GM18861 (cell line): Measurements from ENCODE around the gene RAI1.
A peak's percentile ranks its signal among the peaks of the same experiment; 100 is the strongest.
"Not testable (repeated sequence)": the region's sequence is repeated elsewhere in the genome, so short reads cannot be mapped to it uniquely, and the experiment has no call there.

Experiments
- ATAC-seq: cut with Tn5 transposase; IDR thresholded peaks from one replicate; pipeline ENCODE4 v1.9.1; 2021; ENCODE audit not compliant: unreplicated experiment

The RAI1 gene

GRCh38 chr17:17679748-17680147 lies 1.5 kb upstream of the RAI1 start:
- ATAC-seq = no peak

- no peak for ATAC-seq
Observed at GRCh38 chr17:17680477-17681186, 626 bp upstream of the RAI1 start.

GRCh38 chr17:17681744-17682292 lies 560 bp downstream of the RAI1 start:
- peak; percentile 19 for ATAC-seq

GRCh38 chr17:17682293-17682736 lies 1.1 kb downstream of the RAI1 start:
- no peak for ATAC-seq

GRCh38 chr17:17682737-17683680 lies 1.8 kb downstream of the RAI1 start:
- ATAC-seq = no peak

- no peak for ATAC-seq
Observed at GRCh38 chr17:17683710-17684365, 2.6 kb downstream of the RAI1 start.

- ATAC-seq = no peak
Observed at GRCh38 chr17:17684906-17685774, 3.9 kb downstream of the RAI1 start.

- ATAC-seq = no peak
Observed at GRCh38 chr17:17685775-17686291, 4.6 kb downstream of the RAI1 start.

GRCh38 chr17:17689312-17689711 lies 8.1 kb downstream of the RAI1 start:
- no peak for ATAC-seq

- not testable (repeated sequence) for ATAC-seq
Observed at GRCh38 chr17:17690233-17690632, 9.0 kb downstream of the RAI1 start.

- ATAC-seq = no peak
Observed at GRCh38 chr17:17691468-17692263, 10.4 kb downstream of the RAI1 start.

GRCh38 chr17:17692353-17693252 lies 11.3 kb downstream of the RAI1 start:
- ATAC-seq = no peak

GRCh38 chr17:17693253-17694168 lies 12.3 kb downstream of the RAI1 start:
- no peak for ATAC-seq

- no peak for ATAC-seq
Observed at GRCh38 chr17:17694169-17695081, 13.2 kb downstream of the RAI1 start.

GRCh38 chr17:17696085-17696484 lies 14.8 kb downstream of the RAI1 start:
- no peak for ATAC-seq
